Liver (tissue), 3 donors: Measurements from ENCODE around the gene ATR.

Experiments
- ATF3 ChIP-seq: IDR thresholded peaks from 2 replicates; pipeline ENCODE4 v1.6.1; 2016; ENCODE audit warnings: antibody characterized with exemption
- CTCF ChIP-seq: fragments of 150-350 bp; IDR thresholded peaks from 2 replicates; pipeline ENCODE4 v1.5.1; 2017; ENCODE audit warnings: improper control_type of control experiment, low read depth, low read length; ENCODE audit not compliant: missing input control
- EGR1 ChIP-seq, 2 donors: IDR thresholded peaks; 2 replicates each; pipeline ENCODE4 v1.6.1; 2016 to 2018; ENCODE audit warnings: antibody characterized with exemption in 2 of 2, low read depth in 2 of 2
- FOXA1 ChIP-seq: IDR thresholded peaks from 2 replicates; pipeline ENCODE4 v1.6.1; 2016; ENCODE audit warnings: antibody characterized with exemption
- GABPA ChIP-seq, 2 donors: IDR thresholded peaks in 1 of 2; conservative IDR thresholded peaks in 1 of 2; 2 replicates each; pipeline ENCODE4 v1.6.1; 2016; ENCODE audit warnings: antibody characterized with exemption in 2 of 2, mild to moderate bottlenecking in 1 of 2, moderate library complexity in 1 of 2
- JUND ChIP-seq, 2 donors: IDR thresholded peaks; 2 replicates each; pipeline ENCODE4 v1.6.1; 2016; ENCODE audit warnings: antibody characterized with exemption in 2 of 2
- RAD21 ChIP-seq, 2 donors: IDR thresholded peaks; 2 replicates each; pipeline ENCODE4 v1.6.1; 2016; ENCODE audit warnings: antibody characterized with exemption in 2 of 2, mild to moderate bottlenecking in 2 of 2
- REST ChIP-seq: IDR thresholded peaks from 2 replicates; pipeline ENCODE4 v1.6.1; 2016; ENCODE audit warnings: antibody characterized with exemption, mild to moderate bottlenecking
- RXRA ChIP-seq, 2 donors: IDR thresholded peaks; 2 replicates each; pipeline ENCODE4 v1.6.1; 2017 to 2018; ENCODE audit warnings: antibody characterized with exemption in 2 of 2, mild to moderate bottlenecking in 1 of 2
- SP1 ChIP-seq: IDR thresholded peaks from 2 replicates; pipeline ENCODE4 v1.6.1; 2018; ENCODE audit warnings: antibody characterized with exemption, mild to moderate bottlenecking
- TAF1 ChIP-seq: conservative IDR thresholded peaks from 2 replicates; pipeline ENCODE4 v1.6.1; 2016; ENCODE audit warnings: antibody characterized with exemption, mild to moderate bottlenecking
- YY1 ChIP-seq: IDR thresholded peaks from 2 replicates; pipeline ENCODE4 v1.6.1; 2016; ENCODE audit warnings: antibody characterized with exemption, mild to moderate bottlenecking
- TF ChIP-seq, protein P1 (sequence below): IDR thresholded peaks from 2 replicates; pipeline ENCODE4 v1.6.1; 2016; ENCODE audit warnings: antibody characterized with exemption
- TF ChIP-seq, protein P2 (sequence below): IDR thresholded peaks from 2 replicates; pipeline ENCODE4 v1.6.1; 2016; ENCODE audit warnings: antibody characterized with exemption
- donor health status: healthy.
- donor health status: healthy.

- TF ChIP-seq CTCF: no peak
- TF ChIP-seq ATF3: no peak
- no peak for TF ChIP-seq JUND (IDR thresholded peaks at IDR 0.05)
- no peak for TF ChIP-seq YY1
- TF ChIP-seq, protein P1, sequence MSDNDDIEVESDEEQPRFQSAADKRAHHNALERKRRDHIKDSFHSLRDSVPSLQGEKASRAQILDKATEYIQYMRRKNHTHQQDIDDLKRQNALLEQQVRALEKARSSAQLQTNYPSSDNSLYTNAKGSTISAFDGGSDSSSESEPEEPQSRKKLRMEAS: no peak
- TF ChIP-seq REST: no peak
- TF ChIP-seq FOXA1: no peak
- no peak for TF ChIP-seq RAD21 (IDR thresholded peaks at IDR 0.05)
- no peak for TF ChIP-seq RXRA (IDR thresholded peaks at IDR 0.05)
- TF ChIP-seq, protein P2, sequence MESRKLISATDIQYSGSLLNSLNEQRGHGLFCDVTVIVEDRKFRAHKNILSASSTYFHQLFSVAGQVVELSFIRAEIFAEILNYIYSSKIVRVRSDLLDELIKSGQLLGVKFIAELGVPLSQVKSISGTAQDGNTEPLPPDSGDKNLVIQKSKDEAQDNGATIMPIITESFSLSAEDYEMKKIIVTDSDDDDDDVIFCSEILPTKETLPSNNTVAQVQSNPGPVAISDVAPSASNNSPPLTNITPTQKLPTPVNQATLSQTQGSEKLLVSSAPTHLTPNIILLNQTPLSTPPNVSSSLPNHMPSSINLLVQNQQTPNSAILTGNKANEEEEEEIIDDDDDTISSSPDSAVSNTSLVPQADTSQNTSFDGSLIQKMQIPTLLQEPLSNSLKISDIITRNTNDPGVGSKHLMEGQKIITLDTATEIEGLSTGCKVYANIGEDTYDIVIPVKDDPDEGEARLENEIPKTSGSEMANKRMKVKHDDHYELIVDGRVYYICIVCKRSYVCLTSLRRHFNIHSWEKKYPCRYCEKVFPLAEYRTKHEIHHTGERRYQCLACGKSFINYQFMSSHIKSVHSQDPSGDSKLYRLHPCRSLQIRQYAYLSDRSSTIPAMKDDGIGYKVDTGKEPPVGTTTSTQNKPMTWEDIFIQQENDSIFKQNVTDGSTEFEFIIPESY: no peak
- no peak for TF ChIP-seq EGR1 (IDR thresholded peaks at IDR 0.05; ENCODE audit: low read depth in 2 of 2)
- no peak for TF ChIP-seq TAF1
- TF ChIP-seq SP1: no peak
- no peak for TF ChIP-seq GABPA (IDR thresholded peaks at IDR 0.05 in 1 of 2, conservative IDR thresholded peaks at IDR 0.05 in 1 of 2)
Measured at GRCh38 chr3:142614059-142614626, 35.6 kb upstream of the ATR start.
